Measurements from ENCODE around the gene SLC35A2. TPM values are rescaled to one million over a fixed set of nuclear protein-coding genes. Genes with fewer than 3 reads are reported as not detected.

SLC35A2 gene
- total and polyA plus RNA-seq, 2 of the 4 experiments (the other 2 are of a cell fraction), result 10.8 to 48.3 TPM

DNA sequence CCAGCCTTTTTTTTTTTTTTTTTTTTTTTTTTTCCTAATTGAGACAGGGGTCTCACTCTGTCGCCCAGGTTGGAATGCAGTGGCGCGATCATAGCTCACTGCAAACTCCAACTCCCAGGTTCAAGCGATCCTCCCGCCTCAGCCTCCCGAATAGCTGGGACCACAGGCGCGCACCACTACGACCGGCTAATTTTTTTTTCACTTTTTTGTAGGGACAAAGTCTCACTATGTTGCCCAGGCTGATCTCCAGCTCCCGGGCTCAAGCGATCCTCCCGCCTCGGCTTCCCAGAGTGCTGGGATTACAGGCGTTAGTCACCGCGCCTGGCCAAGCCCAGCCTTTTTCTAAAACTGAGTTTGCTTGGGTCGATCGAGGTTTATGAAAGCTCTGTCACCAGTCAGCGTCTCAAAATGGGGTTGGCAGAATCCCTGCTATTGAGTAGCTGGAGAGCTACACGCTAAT, 47.2 kb upstream of the SLC35A2 start:
- Histone ChIP-seq H2BK5ac (ENCODE audit: low read depth, low read length, poor library complexity, severe bottlenecking) (peak overlapping the region; percentile 76), H3K27me3 (ENCODE audit: control insufficient read depth, insufficient read depth, low read length) (no peaks in the 10 kb centered on the region), H4K5ac (ENCODE audit: low read depth, low read length) (peak overlapping the region; percentile 55), H3K4me2 (ENCODE audit: low read depth, low read length) (peak overlapping the region; percentile 81), H3K23ac (ENCODE audit: low read depth, low read length) (peak overlapping the region; percentile 84; the same call in 1 of the 2 replicates), H3K36me3 (ENCODE audit: control insufficient read depth, insufficient read depth, low read length) (peaks cover 9% of the 10 kb centered on the region; the same call in 1 of the 2 replicates), H3K79me1 (ENCODE audit: low read depth in 1 of 2, low read length in 2 of 2) (peaks cover 2 to 39% of the 10 kb centered on the region in 2 experiments; a peak in 3 of 4 replicates), H3K9me3 (ENCODE audit: control insufficient read depth, insufficient read depth, low read length) (no peaks in the 10 kb centered on the region), H3K4ac (ENCODE audit: low read depth, low read length) (peak overlapping the region; percentile 75), H2BK20ac (ENCODE audit: low read depth, low read length) (no peak overlapping the region), H3K4me1 (ENCODE audit: control insufficient read depth, insufficient read depth, low read length) (peaks cover 2% of the 10 kb centered on the region), H3K56ac (ENCODE audit: extremely low read depth, insufficient read depth, low read length) (peak overlapping the region; percentile 74; the same call in 1 of the 2 replicates), H3K9me1 (ENCODE audit: insufficient read depth, low read length) (no peaks in the 10 kb centered on the region; the same call in 1 of the 2 replicates), H3K18ac (ENCODE audit: low read depth, low read length) (peak overlapping the region; percentile 35), H2BK15ac (ENCODE audit: low read depth, low read length) (no peak overlapping the region), H2AK9ac (replicated peaks; ENCODE audit: low read depth, low read length, poor library complexity) (peak overlapping the region; percentile 0), H2AFZ (replicated peaks; ENCODE audit: low read length, poor library complexity) (peak overlapping the region; percentile 98), H2BK120ac (ENCODE audit: low read depth, low read length) (peak overlapping the region; percentile 8; the same call in 1 of the 2 replicates), H3K27ac (ENCODE audit: insufficient read depth, low read length) (peak overlapping the region; percentile 92), H3K9ac (ENCODE audit: low read depth, low read length) (peak overlapping the region; percentile 85), H3K4me3 (ENCODE audit: insufficient read depth, low read depth, low read length) (peak overlapping the region; percentile 51), H2AK5ac (ENCODE audit: low read depth, low read length) (peak overlapping the region; percentile 25), H4K91ac (ENCODE audit: insufficient read depth, low read depth, low read length) (peak overlapping the region; percentile 66), H3K14ac (replicated peaks; ENCODE audit: low read depth, low read length) (peak overlapping the region; percentile 67), H4K8ac (ENCODE audit: low read depth in 2 of 2, low read length in 2 of 2) (peak overlapping the region; percentile 67 to 75), H4K20me1 (ENCODE audit: insufficient read depth, low read length) (peaks cover 13% of the 10 kb centered on the region; the same call in 1 of the 2 replicates)
- in situ Hi-C loops (cut with MboI; ENCODE audit: low sequenced_read_pairs) (loop anchor here (25.0 kb wide), 1 partner anchor 104 kb away; the partner anchor contains the start of genes CCDC120 and PRAF2), intact Hi-C loops (cut with micrococcal nuclease) (loop anchor here (1.0 kb wide), 1 partner anchor 85 kb away; the partner anchor contains the start of gene TFE3), dilution Hi-C loops (cut with HindIII; ENCODE audit: low sequenced_read_pairs, unreplicated experiment) (no loop called here)
- POLR2A ChIA-PET (ENCODE audit: unreplicated experiment), result interaction anchor here (0.5 to 1.2 kb wide), 4 partner anchors 12 to 164 kb away, joined by 3 to 13 read pairs (median 3); partner anchors contain the start of genes TFE3 and WDR45
- WGBS, 2 experiments (ENCODE audit: extremely low coverage in 2 of 2, insufficient read length in 1 of 2), result 47% methylated on average over 11 of the region's 21 CpGs; no CpG with 5 or more reads in 1 of the 2 experiments
- DNase-seq (peak; percentile 66), ATAC-seq (ENCODE audit: low read depth) (peak; percentile 15)
- CTCF ChIA-PET, result interaction anchor here (0.6 to 1.0 kb wide), 2 partner anchors 13 to 209 kb away, joined by 3 read pairs; partner anchors contain the start of gene KCND1
- no TSS peak for BruUV-seq (replicated peaks)
- TF ChIP-seq, protein P1, sequence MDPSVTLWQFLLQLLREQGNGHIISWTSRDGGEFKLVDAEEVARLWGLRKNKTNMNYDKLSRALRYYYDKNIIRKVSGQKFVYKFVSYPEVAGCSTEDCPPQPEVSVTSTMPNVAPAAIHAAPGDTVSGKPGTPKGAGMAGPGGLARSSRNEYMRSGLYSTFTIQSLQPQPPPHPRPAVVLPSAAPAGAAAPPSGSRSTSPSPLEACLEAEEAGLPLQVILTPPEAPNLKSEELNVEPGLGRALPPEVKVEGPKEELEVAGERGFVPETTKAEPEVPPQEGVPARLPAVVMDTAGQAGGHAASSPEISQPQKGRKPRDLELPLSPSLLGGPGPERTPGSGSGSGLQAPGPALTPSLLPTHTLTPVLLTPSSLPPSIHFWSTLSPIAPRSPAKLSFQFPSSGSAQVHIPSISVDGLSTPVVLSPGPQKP (IDR thresholded peaks at IDR 0.05; ENCODE audit: borderline replicate concordance, low read depth, low read length), result no peak

Measured in IMR-90 (cell line).